ENCODE results near the gene MOGAT3. TPM values are rescaled to one million over a fixed set of nuclear protein-coding genes. Genes with fewer than 3 reads are reported as not detected.

The MOGAT3 gene
- polyA plus RNA-seq, 4 donors, result 0.53 to 1.1 (median 0.77) TPM

DNA sequence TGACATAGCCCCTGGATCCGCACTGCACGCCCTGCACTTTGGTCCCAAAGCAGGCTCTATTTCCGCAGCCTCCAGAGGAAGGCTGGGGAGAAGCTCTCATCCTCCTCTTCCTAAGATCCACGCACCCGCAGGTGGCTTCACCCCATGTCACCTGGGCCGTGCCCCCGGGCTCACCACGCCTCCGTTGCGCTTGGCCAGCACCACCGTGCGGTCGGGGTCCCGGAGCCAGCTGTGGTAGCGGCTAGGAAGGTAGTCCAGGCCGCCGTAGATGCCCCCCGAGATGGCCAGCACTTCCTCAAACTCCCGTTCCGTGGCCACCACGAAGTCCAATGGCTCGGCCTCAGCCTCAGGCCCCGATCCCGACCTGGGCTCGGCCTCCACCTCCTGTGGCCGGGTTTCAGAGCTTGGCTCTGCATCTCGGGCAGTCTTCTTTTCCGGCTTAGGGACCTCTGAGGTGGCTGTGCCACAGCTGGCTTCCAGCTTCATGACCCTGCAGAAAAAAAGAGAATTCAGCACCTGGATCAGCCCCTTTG is 26.4 kb downstream of the MOGAT3 start:
- no peak for DNase-seq (ENCODE audit: low read depth in 4 of 4, low spot score in 3 of 4)

DNA sequence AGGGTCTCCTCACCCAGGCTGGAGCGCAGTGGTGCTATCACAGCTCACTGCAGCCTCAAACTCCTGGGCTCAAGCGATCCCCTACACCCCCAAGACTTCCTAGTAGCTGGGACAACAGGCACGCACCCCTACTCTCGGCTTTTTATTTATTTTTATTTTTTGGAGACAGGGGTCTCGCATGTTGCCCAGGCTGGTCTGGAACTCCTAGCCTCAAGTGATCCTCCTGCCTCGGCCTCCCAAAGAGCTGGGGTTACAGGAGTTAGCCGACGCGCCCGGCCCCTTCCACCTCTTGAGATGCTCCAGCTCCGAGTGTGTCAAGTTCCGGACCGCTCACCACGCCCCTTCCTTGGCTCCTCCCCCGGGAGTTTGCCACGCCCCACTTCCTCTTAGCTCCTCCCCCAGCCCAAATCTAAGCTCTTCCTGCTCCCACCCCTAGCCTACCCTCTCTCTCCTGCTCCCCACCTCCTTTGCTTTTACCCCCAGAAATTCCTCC is 27.0 kb downstream of the MOGAT3 start:
- no peak for DNase-seq (ENCODE audit: low read depth in 4 of 4, low spot score in 3 of 4)

DNA sequence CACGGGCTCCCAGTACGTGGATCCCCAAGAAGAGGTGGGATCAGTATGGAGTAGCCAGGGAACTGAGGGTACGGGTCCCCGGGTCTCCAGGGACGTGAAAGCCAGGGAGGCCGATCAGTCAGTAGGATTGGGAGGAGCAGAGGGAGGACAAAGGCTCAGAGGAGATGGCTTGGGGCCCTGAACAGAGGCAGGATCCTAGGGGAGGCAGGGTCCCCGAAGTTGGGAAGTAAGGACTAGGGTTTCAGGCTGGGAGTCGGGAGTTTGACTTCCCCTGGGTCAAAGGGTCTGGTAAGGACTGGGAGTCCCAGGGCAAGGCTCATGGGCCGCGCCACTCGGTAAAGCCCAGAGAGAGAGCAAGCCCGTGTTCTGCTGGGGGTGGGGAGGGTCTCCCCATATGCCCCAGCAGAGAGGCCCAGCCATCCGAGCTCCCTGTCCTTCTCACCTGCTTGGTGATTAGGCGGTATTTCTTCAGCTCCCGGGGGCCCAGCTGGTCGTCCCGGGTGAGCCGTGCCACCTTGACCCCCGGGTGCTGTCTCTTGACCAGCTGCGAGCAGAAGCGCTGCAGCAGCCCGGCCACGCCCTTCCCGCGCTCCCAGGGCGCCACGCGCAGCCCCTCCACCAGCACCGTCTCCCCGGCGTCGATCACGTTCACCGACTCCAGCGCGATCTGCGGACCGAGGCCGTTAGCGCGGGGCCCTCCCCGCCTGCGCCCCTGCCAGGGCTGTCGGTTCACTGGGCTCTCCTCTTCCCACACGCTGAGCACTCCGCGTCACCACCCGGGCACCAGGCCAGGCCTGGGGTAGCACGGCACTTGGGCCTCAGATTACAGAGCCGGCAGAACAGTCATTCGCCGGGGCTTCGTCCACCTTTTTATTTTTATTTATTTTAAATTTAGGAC is 27.7 kb downstream of the MOGAT3 start:
- no peak for DNase-seq (ENCODE audit: low read depth in 4 of 4, low spot score in 3 of 4)

GRCh38 chr7:101172005-101172853 is 28.6 kb downstream of the MOGAT3 start:
- no peak for DNase-seq (ENCODE audit: low read depth in 4 of 4, low spot score in 3 of 4)

DNA sequence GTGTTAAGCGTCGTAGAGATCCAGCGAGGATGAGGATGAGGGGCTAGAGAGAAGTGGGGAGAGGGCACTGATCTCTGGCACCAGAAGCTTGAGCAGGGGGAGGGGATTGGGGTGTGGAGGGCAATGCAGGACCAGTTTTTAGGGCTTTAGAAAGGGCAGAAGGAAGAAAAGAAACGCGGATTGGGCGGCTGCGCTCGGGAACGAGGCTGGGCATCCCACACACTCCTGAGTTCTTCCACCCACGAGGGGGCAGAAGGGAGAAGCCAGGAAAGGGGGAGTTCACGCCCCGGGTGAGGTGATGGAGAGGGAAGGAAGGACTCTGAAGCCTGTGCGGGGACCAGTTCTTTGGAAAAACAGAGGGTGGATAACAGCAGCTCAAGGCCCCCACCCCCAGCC is 29.4 kb downstream of the MOGAT3 start:
- DNase-seq (ENCODE audit: low read depth in 4 of 4, low spot score in 3 of 4), result no peak

- no peak for DNase-seq (ENCODE audit: low read depth in 4 of 4, low spot score in 3 of 4)
Observed at GRCh38 chr7:101170617-101171441, 30.0 kb downstream of the MOGAT3 start.

DNA sequence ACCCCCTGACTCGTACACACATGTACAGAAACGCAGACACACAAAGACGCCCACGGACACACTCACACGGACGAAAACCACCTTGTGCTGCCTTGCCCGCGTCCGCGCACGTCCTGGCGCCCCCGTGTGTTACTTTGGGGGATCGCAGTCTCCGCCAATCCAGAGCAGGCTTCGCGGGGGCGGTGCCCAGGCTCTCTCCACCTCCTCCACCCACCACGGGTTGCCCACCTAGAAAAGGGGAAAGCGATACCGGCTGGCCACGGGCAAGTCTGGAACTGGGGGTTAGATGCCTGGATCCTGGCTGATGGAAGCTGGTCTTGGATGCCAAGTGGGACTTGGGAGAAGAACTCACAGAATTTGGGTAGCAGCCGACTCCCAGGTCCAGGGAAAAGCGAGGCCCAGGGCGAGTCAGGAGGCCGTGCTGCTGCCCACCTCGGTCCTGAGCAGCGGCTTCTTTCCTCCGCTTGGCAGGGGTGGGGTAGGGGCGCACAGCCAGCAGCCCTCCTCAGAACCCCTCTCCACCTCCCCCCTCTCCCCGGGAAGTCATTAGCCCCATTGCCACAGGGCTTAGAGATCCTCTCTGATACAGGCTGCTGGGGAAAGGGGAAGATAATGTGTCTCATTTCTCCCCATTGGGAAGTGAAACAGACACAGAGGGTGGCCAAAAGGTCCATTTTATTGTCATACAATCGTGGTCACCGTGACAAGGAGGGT is 30.8 kb downstream of the MOGAT3 start:
- DNase-seq (ENCODE audit: low read depth in 4 of 4, low spot score in 3 of 4), result peak in 1 of 4 donors; percentile 60

DNA sequence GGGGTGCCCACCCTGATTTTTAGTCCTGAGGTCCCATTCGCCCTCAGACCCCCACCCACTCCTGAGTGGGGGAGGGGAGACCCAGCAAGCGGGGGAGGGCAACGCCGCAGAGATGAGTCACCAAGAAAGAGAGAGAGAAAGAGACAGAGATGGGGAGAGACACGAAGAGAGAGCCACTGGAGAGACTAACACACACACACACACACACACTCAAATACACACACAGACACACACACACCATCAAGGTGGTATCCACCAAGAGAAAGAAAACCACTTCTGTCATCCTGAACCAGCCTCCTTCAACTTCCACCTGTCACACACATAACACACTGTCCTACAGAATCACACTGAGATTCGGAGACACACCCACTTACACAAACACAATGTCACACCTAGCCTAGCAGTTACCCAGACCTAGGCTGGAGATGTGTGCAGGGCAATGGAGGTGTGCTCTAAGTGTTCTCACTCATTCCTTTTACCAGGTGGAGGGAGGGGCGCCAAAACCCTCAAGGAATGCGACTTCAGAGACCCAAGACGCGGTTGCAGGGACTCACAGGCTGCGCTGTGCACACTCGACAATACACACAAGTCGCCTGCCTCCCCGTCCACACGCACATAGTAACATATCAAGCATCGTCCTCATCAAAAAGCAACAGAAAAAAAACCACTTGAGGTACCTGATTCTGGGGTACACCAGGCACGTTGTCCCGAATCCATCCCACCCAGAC is 31.6 kb downstream of the MOGAT3 start:
- DNase-seq (ENCODE audit: low read depth in 4 of 4, low spot score in 3 of 4), result no peak

- no peak for DNase-seq (ENCODE audit: low read depth in 4 of 4, low spot score in 3 of 4)
Observed at GRCh38 chr7:101168412-101169049, 32.3 kb downstream of the MOGAT3 start.

DNA sequence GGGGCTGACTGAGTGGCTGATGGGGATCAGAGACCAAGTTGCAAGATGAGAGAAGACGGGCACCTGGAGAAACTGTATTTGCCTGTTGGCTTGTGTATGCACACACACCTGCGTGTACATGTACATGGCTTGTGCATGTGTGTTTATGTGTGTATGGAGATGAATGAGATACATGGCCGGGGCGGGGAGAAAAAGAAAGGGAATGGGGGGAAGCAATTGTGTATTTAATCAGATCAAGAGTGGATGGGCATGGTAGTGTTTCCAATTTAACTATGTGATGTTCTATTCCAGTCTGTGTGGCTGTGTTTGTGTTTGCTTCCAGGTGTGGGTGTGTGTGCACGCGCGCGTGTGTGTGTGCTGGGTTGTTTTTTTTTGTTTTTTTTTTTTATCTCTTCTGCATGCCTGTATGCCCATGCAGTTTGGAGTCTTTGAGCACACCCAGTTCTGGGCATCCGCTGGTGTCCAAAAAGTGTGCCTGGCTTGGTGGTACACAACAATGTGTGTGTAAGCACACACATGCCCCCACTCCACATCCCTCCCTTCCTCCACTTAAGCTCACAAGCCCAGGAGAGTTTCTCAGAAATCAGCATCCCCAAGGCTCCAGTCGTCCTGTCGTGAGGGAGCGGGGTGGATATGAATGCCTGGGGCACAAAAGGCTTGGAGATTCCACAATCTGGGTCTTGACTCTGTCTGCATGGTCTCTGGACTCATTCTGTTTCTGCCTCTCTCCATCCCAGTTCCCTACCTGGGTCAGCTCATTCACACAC is 33.0 kb downstream of the MOGAT3 start:
- no peak for DNase-seq (ENCODE audit: low read depth in 4 of 4, low spot score in 3 of 4)

- no peak for DNase-seq (ENCODE audit: low read depth in 4 of 4, low spot score in 3 of 4)
Observed at GRCh38 chr7:101166909-101167644, 33.8 kb downstream of the MOGAT3 start.

GRCh38 chr7:101166648-101166908 is 34.3 kb downstream of the MOGAT3 start:
- DNase-seq (ENCODE audit: low read depth in 4 of 4, low spot score in 3 of 4), result no peak

GRCh38 chr7:101165958-101166647 is 34.7 kb downstream of the MOGAT3 start:
- no peak for DNase-seq (ENCODE audit: low read depth in 4 of 4, low spot score in 3 of 4)

DNA sequence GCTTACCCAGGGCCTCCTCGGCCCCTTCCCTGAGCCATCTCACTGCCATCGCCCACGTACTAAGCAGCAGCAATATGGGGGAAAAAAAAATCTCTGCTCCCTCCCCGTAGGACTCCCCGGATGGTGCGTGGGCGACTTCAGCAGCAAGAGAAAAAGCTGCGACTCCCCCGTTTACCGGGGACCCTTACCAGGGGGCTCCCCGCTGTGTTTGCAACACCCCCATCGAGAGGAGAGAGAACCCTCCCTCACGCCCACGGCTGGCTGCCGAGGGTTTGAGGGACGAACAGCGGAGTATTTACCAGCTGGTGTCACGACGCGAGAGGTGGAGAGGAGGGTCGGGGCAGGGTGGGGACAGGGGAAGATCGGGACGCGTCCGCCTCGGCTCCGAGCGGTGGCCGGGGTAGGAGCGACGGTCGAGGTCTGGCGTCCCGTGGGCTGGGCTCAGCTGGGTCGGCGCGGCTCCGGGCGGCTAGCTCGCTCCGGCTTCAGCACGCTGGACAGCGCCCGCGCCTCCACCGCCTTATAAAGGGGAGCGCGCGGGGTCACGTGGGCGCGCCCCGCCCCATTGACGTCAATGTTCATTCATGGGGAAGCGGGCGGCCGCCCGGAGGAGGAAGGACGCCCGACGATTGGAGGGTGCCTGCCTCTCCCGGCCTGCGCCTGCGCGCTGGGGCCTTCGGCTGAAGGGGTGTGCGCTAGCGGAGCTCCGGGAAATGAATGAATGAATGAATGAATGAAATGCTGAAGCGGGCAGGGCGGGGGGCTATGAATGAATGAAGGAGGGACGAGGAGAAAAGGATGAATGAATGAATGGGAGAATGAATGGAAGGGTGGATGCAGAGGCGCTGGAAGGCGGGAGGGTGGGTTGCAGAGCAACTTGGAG is 35.5 kb downstream of the MOGAT3 start, which contains the start of gene VGF:
VGF (minus strand) TSS at position 495 of the 883 bp plus-strand sequence. CDS start 726 bp downstream, outside the sequence.
- DNase-seq (ENCODE audit: low read depth in 4 of 4, low spot score in 3 of 4), result peak; percentile 77 to 81 (median 80)

DNA sequence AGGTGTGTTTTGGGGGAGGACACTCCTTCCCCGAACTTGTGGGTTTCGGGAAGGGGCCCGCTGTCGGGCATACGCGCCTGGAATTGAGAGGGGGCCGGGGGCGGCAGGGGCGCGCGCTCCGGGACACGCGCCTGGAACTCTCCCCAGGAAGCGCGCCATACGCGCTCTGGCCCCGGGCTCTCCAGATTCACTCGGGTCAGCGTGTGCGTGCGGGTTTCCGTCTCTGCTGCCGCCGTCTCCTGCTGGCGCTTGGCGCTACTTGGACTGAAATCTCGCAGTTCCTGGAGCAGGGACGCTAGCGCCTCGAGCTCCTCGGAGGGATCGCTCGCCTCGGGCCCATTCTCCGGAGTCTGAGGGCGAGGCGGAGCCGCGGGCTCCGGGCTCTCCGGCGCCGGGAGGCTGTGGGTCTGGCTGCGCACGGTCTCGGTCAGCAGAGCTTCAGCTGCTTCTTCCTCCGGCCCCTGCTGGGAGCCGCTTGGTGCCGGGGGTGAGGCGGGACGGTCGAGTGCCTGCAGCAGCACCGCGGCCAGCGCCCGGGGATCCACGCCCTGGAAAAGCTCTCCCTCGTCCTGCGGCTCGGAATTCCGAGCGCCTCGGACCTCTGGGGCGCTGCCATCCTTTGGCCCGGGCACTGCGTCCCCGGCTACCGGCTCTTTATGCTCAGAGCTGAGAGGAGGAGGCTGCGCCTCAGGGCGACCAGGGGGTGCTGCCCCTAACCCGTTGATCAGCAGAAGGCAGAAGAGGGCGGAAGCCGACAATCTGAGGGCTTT is 36.6 kb downstream of the MOGAT3 start:
- DNase-seq (ENCODE audit: low read depth in 4 of 4, low spot score in 3 of 4), result no peak

All from right renal pelvis (tissue), 4 donors.